ENCODE data around the gene SLC43A1. TPM values are rescaled to one million over a fixed set of nuclear protein-coding genes. Genes with fewer than 3 reads are reported as not detected.

SLC43A1 gene
- total RNA-seq, 1 donor from 2014 or later, result 10.4 TPM

DNA sequence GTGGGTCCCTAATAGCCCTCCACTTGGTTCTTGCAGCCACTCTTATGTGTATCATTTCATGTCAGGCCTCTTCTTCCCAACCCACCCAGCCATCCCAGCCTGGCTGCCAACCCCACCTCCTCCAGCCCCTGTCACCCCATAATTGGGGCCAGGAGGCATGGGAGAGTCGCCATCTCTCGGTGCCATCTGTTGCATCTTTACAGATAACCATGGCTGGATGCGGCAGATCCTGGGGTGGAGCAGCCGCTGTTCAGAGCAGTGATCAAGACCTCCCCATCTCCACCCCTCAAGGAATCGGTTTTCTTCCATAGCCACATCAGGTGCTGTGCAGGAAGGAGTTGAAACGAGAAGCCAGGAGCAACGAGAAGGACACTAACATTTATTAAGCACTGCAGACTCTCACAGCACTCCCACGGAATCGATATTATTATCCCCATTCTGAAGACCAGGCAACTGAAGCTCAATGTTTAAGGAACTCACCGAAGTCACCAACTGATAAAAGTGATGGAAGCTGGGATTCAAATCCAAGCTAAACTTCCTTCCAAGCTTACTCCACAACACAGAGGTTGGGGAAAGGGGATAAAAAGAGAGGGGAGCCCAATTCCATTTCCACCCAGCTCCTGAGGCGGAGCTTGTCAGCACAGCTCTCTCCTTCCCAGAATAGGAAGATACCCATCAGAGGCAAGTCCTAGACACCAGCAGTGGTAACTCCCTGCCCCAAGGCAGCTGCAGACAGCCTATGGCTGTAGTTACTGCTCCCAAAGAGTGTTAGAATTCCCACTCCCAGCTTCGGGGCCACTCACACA is 2.7 kb downstream of the SLC43A1 start:
- H3K36me3 Mint-ChIP-seq (ENCODE audit: low read depth, unreplicated experiment), result peaks cover 11% of the 10 kb centered on the region

DNA sequence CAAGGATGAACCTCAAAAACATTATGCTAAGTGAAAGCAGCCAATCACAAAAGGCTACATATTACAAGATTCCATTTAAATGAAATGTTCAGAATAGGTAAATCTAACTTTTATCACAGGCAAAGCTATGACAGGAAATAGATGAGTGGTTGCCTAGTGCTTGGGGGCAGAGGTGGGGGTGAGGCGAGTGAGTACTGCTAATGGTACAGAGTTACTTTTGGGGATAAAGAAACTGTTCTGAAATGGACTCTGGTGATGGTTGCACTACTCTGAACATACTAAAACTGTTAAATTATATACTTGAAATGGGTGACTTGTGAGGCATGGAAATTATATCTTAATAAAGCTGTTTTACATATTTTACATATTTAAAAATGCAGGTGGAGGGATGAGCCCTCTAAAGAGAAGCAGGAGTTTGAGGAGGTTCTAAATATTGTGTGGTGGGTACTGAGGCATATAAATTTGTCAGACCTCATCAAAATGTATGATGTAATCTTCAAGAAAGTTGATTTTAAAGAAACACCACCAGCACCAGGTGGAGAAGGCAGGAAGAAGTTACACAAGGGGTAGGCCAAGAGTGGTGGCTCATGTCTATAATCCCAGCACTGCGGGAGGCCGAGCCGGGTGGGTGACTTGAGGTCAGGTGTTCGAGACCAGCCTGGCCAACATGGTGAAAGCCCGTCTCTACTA is 3.6 kb downstream of the SLC43A1 start:
- TF ChIP-seq, protein P1, sequence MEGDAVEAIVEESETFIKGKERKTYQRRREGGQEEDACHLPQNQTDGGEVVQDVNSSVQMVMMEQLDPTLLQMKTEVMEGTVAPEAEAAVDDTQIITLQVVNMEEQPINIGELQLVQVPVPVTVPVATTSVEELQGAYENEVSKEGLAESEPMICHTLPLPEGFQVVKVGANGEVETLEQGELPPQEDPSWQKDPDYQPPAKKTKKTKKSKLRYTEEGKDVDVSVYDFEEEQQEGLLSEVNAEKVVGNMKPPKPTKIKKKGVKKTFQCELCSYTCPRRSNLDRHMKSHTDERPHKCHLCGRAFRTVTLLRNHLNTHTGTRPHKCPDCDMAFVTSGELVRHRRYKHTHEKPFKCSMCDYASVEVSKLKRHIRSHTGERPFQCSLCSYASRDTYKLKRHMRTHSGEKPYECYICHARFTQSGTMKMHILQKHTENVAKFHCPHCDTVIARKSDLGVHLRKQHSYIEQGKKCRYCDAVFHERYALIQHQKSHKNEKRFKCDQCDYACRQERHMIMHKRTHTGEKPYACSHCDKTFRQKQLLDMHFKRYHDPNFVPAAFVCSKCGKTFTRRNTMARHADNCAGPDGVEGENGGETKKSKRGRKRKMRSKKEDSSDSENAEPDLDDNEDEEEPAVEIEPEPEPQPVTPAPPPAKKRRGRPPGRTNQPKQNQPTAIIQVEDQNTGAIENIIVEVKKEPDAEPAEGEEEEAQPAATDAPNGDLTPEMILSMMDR (IDR thresholded peaks at IDR 0.05; ENCODE audit: unreplicated experiment), result no peak
- peaks cover 3% of the 10 kb centered on the region for H3K4me1 Mint-ChIP-seq (ENCODE audit: unreplicated experiment)
- peaks cover 11% of the 10 kb centered on the region for H3K27me3 Mint-ChIP-seq (ENCODE audit: unreplicated experiment)
- no peak overlapping the region for H3K4me3 Mint-ChIP-seq (ENCODE audit: unreplicated experiment)
- DNase-seq (ENCODE audit: low spot score), result no peak
- H3K27ac Mint-ChIP-seq (ENCODE audit: unreplicated experiment), result no peak overlapping the region
- H3K36me3 Mint-ChIP-seq (ENCODE audit: low read depth, unreplicated experiment), result peaks cover 11% of the 10 kb centered on the region
- no peaks in the 10 kb centered on the region for H3K9me3 Mint-ChIP-seq (ENCODE audit: unreplicated experiment)

More for the DNA sequence above, 2.7 kb downstream of the SLC43A1 start:
- peak overlapping the region; percentile 51 for H3K4me3 Mint-ChIP-seq (ENCODE audit: unreplicated experiment)
- TF ChIP-seq, protein P1 (IDR thresholded peaks at IDR 0.05; ENCODE audit: unreplicated experiment), result no peak
- peak overlapping the region; percentile 52 for H3K27ac Mint-ChIP-seq (ENCODE audit: unreplicated experiment)
- no peak for DNase-seq (ENCODE audit: low spot score)
- no peaks in the 10 kb centered on the region for H3K9me3 Mint-ChIP-seq (ENCODE audit: unreplicated experiment)
- H3K4me1 Mint-ChIP-seq (ENCODE audit: unreplicated experiment), result peaks cover 3% of the 10 kb centered on the region
- peaks cover 11% of the 10 kb centered on the region for H3K27me3 Mint-ChIP-seq (ENCODE audit: unreplicated experiment)

DNA sequence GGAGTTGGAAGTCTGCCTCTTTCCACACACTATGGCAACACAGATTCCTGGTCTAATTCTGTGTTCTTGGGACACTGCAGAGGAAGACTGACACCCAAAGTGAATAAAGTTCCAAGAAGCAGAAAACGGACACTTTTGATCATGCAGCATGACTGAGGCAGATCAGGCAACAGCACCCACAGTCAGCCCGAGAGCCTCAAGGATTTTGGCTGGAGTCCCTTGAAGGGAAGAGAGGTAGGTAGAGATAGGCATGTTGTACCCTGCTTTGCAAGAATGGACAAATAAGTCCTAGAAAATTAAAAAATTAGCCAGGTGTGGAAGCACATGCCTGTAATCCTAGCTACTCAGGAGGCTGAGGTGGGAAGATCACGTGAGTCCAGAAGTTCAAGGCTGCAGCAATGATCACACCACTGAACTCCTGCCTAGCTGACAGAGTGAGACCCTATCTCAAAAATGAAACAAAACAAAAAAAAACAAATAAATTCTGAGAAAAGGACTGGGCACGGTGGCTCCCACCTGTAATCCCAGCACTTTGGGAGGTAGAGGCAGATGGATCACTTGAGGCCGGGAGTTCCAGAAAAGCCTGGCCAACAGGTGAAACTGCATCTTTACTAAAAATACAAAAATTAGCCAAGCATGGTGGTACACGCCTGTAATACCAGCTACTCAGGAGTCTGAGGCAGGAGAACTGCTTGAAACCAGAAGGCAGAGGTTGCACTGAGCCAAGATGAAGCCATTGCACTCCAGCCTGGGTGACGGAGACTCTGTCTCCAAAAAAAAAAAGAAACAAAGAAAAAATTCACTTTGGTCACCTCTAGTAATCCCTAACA is 6.9 kb downstream of the SLC43A1 start:
- Mint-ChIP-seq H3K4me3 (ENCODE audit: unreplicated experiment) (no peak overlapping the region), H3K36me3 (ENCODE audit: low read depth, unreplicated experiment) (peaks cover 6% of the 10 kb centered on the region), H3K4me1 (ENCODE audit: unreplicated experiment) (peaks cover 2% of the 10 kb centered on the region), H3K27me3 (ENCODE audit: unreplicated experiment) (peaks cover 9% of the 10 kb centered on the region), H3K27ac (ENCODE audit: unreplicated experiment) (no peak overlapping the region), H3K9me3 (ENCODE audit: unreplicated experiment) (no peaks in the 10 kb centered on the region)
- DNase-seq (ENCODE audit: low spot score), result no peak
- TF ChIP-seq, protein P1 (IDR thresholded peaks at IDR 0.05; ENCODE audit: unreplicated experiment), result no peak

DNA sequence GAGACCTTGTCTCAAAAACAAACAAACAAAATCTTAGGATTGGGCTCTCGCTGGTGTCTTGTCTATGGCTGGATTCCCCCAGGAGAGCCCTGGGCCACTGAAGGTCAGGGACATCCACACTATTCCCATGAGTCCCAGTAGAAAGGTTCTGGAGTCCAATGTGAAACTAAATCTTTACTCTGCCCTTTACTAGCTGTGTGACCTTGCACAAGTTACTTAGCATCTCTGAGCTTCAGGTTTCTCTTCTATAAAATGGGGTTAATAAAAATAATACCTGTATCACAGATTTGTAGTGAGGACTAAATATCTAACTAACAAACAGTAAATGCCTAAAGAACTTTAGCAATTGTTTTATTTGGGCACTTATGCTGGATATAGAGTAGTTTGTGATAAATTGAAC is 9.0 kb downstream of the SLC43A1 start:
- peaks cover 4% of the 10 kb centered on the region for H3K36me3 Mint-ChIP-seq (ENCODE audit: low read depth, unreplicated experiment)
- DNase-seq (ENCODE audit: low spot score), result no peak
- TF ChIP-seq, protein P1 (IDR thresholded peaks at IDR 0.05; ENCODE audit: unreplicated experiment), result no peak
- H3K4me3 Mint-ChIP-seq (ENCODE audit: unreplicated experiment), result no peak overlapping the region
- H3K27me3 Mint-ChIP-seq (ENCODE audit: unreplicated experiment), result peaks cover 3% of the 10 kb centered on the region
- H3K27ac Mint-ChIP-seq (ENCODE audit: unreplicated experiment), result no peak overlapping the region
- H3K4me1 Mint-ChIP-seq (ENCODE audit: unreplicated experiment), result no peaks in the 10 kb centered on the region
- H3K9me3 Mint-ChIP-seq (ENCODE audit: unreplicated experiment), result no peaks in the 10 kb centered on the region
